ENCODE data around the gene CCNYL1.

CCNYL1 gene

DNA sequence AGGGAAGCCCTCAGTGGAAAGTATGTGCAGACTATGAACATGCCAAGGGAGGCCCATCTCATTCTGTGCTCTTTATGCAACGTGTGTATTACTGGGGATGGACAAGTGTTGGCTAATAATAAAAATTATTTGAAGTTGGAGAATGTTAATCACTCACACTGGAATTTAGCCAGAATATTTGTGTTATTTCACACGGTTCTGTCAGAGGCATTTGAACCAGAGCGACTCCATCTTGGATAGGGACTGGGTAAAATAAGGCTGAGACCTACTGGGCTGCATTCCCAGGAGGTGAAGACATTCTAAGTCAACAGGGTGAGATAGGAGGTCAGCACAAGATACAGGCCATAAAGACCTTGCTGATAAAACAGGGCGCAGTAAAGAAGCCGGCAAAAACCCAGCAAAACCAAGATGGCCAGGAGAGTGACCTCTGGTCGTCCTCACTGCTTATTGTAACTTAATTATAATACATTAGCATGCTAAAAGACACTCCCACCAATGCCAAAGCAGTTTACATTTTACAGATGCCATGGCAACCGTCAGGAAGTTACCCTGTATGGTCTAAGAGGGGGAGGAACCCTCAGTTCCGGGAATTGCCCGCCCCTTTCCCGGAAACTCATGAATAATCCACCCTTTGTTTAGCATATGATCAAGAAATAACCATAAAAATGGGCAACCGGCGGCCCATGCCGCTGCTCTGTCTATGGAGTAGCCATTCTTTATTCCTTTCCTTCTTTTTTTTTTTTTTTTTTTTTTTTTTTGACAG lies 60.8 kb downstream of the CCNYL1 start:
- peaks cover 8% of the 10 kb centered on the region for H3K36me3 ChIP-seq (ENCODE audit: control insufficient read depth, insufficient read depth, low read length)
- H3K4me1 ChIP-seq (ENCODE audit: control insufficient read depth, insufficient read depth, low read length), result peaks cover 36% of the 10 kb centered on the region
- H3K27me3 ChIP-seq (ENCODE audit: control insufficient read depth, insufficient read depth, low read length), result no peaks in the 10 kb centered on the region

DNA sequence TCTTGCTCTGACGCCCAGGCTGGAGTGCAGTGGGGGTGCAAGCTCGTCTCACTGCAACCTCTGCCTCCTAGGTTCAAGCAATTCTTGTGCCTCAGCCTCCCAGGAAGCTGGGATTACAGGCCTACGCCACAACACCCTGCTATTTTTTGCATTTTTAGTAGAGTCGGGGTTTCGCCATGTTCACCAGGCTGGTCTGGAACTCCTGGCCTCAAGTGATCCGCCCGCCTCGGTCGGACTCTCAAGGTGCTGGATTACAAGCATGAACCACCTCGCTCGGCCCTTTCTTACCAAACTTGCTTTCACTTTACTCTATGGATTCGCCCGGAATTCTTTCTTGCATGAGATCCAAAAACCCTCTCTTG lies 61.4 kb downstream of the CCNYL1 start:
- Histone ChIP-seq H3K9ac (ENCODE audit: low read length) (no peak overlapping the region), H3K9me3 (ENCODE audit: control insufficient read depth, low read length) (no peaks in the 10 kb centered on the region), H3K27me3 (ENCODE audit: control insufficient read depth, insufficient read depth, low read length) (no peaks in the 10 kb centered on the region), H3K36me3 (ENCODE audit: control insufficient read depth, insufficient read depth, low read length) (peaks cover 3% of the 10 kb centered on the region), H3K4me1 (ENCODE audit: control insufficient read depth, insufficient read depth, low read length) (peaks cover 32% of the 10 kb centered on the region), H3K4me3 (ENCODE audit: low read length) (no peak overlapping the region)

More for the DNA sequence above, 60.8 kb downstream of the CCNYL1 start:
- Histone ChIP-seq H3K4me3 (ENCODE audit: low read length) (no peak overlapping the region), H3K9ac (ENCODE audit: low read length) (no peak overlapping the region), H3K9me3 (ENCODE audit: control insufficient read depth, low read length) (no peaks in the 10 kb centered on the region)

DNA sequence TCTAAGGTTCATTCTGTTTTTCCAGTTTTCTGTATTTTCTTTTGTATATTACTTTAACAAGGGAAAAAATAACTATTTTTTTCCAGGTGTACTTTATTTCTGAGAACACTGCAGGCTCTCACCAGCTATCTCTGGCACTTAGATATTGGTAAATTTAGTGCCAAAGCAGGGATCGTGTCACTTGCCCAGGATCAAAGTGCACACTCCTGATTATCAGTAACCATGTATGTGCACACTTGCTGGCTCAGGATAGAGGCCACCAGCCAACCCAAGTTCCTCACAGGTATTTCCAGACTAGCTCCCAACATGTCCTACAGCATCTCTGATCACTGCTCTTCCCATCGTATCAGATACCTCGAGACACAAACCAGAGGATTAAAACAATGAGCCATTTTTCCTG lies 64.0 kb downstream of the CCNYL1 start:
- H3K27me3 ChIP-seq (ENCODE audit: control insufficient read depth, insufficient read depth, low read length), result no peaks in the 10 kb centered on the region
- peaks cover 40% of the 10 kb centered on the region for H3K4me1 ChIP-seq (ENCODE audit: control insufficient read depth, insufficient read depth, low read length)

DNA sequence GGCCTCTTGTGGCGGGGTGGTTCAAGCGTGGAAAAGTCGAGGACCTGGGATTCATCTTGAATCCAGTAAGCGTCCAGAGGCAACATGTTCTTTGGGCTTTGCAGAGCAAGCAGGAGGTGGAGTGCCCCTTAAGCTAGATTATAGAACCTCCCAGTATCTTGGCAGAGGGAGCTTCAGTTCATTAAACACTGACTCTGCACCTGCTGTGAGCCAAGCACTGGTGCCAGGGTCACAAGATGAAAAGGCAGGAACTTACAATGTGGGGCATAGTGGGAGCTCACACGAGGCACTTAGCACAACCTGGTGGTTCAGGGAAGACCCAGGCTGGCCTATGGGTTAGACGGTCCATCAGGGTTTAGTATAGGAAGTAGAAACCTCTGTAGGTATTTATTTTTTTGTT lies 65.7 kb downstream of the CCNYL1 start:
- Histone ChIP-seq H3K9me3 (ENCODE audit: control insufficient read depth, low read length) (no peaks in the 10 kb centered on the region), H3K4me3 (ENCODE audit: low read length) (no peak overlapping the region), H3K36me3 (ENCODE audit: control insufficient read depth, insufficient read depth, low read length) (no peaks in the 10 kb centered on the region), H3K9ac (ENCODE audit: low read length) (no peak overlapping the region), H3K4me1 (ENCODE audit: control insufficient read depth, insufficient read depth, low read length) (peaks cover 40% of the 10 kb centered on the region), H3K27me3 (ENCODE audit: control insufficient read depth, insufficient read depth, low read length) (no peaks in the 10 kb centered on the region)

More for the DNA sequence above, 64.0 kb downstream of the CCNYL1 start:
- Histone ChIP-seq H3K9ac (ENCODE audit: low read length) (no peak overlapping the region), H3K9me3 (ENCODE audit: control insufficient read depth, low read length) (no peaks in the 10 kb centered on the region), H3K36me3 (ENCODE audit: control insufficient read depth, insufficient read depth, low read length) (no peaks in the 10 kb centered on the region), H3K4me3 (ENCODE audit: low read length) (no peak overlapping the region)

GRCh38 chr2:207778298-207778882 lies 67.0 kb downstream of the CCNYL1 start:
- H3K9me3 ChIP-seq (ENCODE audit: control insufficient read depth, low read length), result no peaks in the 10 kb centered on the region
- H3K27me3 ChIP-seq (ENCODE audit: control insufficient read depth, insufficient read depth, low read length), result no peaks in the 10 kb centered on the region
- peaks cover 52% of the 10 kb centered on the region for H3K4me1 ChIP-seq (ENCODE audit: control insufficient read depth, insufficient read depth, low read length)
- no peaks in the 10 kb centered on the region for H3K36me3 ChIP-seq (ENCODE audit: control insufficient read depth, insufficient read depth, low read length)
- peak overlapping the region; percentile 22 for H3K9ac ChIP-seq (ENCODE audit: low read length)
- no peak overlapping the region for H3K4me3 ChIP-seq (ENCODE audit: low read length)

DNA sequence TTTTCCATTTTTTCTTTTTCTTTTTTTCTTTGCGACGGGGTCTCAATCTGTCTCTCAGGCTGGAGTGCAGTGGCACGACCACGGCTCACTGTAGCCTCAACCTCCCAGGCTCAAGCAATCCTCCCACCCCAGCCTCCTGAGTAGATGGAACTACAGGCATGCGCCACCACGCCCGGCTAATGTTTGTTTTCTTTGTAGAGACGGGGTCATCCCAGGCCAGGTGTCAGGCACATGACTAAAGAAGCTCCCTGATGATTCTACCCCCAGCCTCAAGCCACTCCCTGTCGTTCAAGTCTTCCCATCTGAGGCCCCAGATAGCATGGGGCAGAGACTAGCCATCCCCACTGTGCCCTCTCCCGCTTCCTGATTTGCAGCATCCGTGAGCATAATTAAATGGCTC lies 68.1 kb downstream of the CCNYL1 start:
- Histone ChIP-seq H3K36me3 (ENCODE audit: control insufficient read depth, insufficient read depth, low read length) (no peaks in the 10 kb centered on the region), H3K4me1 (ENCODE audit: control insufficient read depth, insufficient read depth, low read length) (peaks cover 59% of the 10 kb centered on the region), H3K27me3 (ENCODE audit: control insufficient read depth, insufficient read depth, low read length) (no peaks in the 10 kb centered on the region), H3K4me3 (ENCODE audit: low read length) (no peak overlapping the region), H3K9me3 (ENCODE audit: control insufficient read depth, low read length) (no peaks in the 10 kb centered on the region), H3K9ac (ENCODE audit: low read length) (no peak overlapping the region)

- Histone ChIP-seq H3K36me3 (ENCODE audit: control insufficient read depth, insufficient read depth, low read length) (no peaks in the 10 kb centered on the region), H3K27me3 (ENCODE audit: control insufficient read depth, insufficient read depth, low read length) (no peaks in the 10 kb centered on the region), H3K9me3 (ENCODE audit: control insufficient read depth, low read length) (no peaks in the 10 kb centered on the region), H3K4me3 (ENCODE audit: low read length) (no peak overlapping the region), H3K4me1 (ENCODE audit: control insufficient read depth, insufficient read depth, low read length) (peaks cover 52% of the 10 kb centered on the region), H3K9ac (ENCODE audit: low read length) (peak overlapping the region; percentile 30)
Measured at GRCh38 chr2:207782238-207783030, 71.0 kb downstream of the CCNYL1 start.

DNA sequence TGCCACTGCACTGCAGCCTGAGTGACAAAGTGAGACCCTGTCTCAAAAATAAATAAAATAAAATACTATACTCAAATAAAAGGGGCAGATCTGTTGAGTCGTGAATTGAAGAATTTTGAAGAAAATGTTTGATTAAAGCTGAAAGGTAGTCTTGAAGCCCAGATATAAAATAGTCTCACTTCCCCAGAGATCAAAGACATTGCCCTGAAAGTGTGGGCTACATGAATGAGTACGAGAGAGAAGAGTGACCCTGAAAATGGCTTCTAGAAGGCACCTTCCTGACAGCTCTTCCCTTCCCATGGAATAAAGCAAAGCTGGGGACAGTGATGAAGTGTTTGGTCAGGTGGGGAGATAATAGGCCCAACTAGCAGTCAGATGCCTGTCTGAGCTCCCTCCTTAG lies 72.1 kb downstream of the CCNYL1 start:
- no peaks in the 10 kb centered on the region for H3K9me3 ChIP-seq (ENCODE audit: control insufficient read depth, low read length)
- no peak overlapping the region for H3K4me3 ChIP-seq (ENCODE audit: low read length)
- no peak overlapping the region for H3K9ac ChIP-seq (ENCODE audit: low read length)
- H3K36me3 ChIP-seq (ENCODE audit: control insufficient read depth, insufficient read depth, low read length), result no peaks in the 10 kb centered on the region
- H3K27me3 ChIP-seq (ENCODE audit: control insufficient read depth, insufficient read depth, low read length), result no peaks in the 10 kb centered on the region
- H3K4me1 ChIP-seq (ENCODE audit: control insufficient read depth, insufficient read depth, low read length), result peaks cover 49% of the 10 kb centered on the region

DNA sequence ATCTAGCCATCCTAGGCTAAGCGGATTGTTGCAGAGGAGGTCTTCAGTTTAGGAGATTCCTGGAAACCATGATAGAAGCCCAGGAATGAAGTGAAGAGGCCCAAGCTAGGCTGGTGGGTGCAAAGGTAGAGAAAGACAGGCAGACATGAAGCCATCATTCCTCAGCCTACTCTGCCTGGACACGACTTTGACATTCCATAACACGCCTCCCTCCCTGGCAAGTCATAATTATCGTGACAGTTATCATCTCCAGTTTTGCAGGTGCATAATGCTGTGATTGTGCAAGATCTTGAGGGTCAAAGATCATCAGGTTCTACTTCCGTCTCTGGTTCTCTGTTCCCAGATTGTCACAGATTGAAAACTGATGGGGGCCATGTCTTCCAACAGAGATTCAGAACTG lies 73.5 kb downstream of the CCNYL1 start:
- Histone ChIP-seq H3K9ac (ENCODE audit: low read length) (no peak overlapping the region), H3K4me1 (ENCODE audit: control insufficient read depth, insufficient read depth, low read length) (peaks cover 42% of the 10 kb centered on the region), H3K36me3 (ENCODE audit: control insufficient read depth, insufficient read depth, low read length) (no peaks in the 10 kb centered on the region), H3K27me3 (ENCODE audit: control insufficient read depth, insufficient read depth, low read length) (no peaks in the 10 kb centered on the region), H3K9me3 (ENCODE audit: control insufficient read depth, low read length) (no peaks in the 10 kb centered on the region), H3K4me3 (ENCODE audit: low read length) (no peak overlapping the region)

DNA sequence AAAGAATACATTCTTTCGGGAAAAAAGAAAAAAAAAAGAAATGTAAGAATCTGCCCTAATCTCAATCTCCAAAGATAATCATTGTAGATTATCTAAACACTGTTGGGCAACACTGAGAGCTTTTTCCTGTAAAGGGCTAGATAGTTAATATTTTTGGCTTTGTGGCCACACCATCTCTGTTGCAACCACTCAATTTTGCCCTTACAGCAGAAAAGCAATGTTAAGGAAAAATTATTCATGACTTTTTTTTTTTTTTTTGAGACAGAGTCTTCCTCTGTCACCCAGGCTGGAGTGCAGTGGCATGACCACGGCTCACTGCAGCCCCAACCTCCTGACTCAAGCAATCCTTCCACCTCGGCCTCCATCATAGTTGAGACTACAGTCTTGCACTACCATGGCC lies 75.6 kb downstream of the CCNYL1 start:
- Histone ChIP-seq H3K9ac (ENCODE audit: low read length) (no peak overlapping the region), H3K4me1 (ENCODE audit: control insufficient read depth, insufficient read depth, low read length) (peaks cover 46% of the 10 kb centered on the region), H3K4me3 (ENCODE audit: low read length) (no peak overlapping the region), H3K36me3 (ENCODE audit: control insufficient read depth, insufficient read depth, low read length) (no peaks in the 10 kb centered on the region), H3K9me3 (ENCODE audit: control insufficient read depth, low read length) (no peaks in the 10 kb centered on the region), H3K27me3 (ENCODE audit: control insufficient read depth, insufficient read depth, low read length) (no peaks in the 10 kb centered on the region)

DNA sequence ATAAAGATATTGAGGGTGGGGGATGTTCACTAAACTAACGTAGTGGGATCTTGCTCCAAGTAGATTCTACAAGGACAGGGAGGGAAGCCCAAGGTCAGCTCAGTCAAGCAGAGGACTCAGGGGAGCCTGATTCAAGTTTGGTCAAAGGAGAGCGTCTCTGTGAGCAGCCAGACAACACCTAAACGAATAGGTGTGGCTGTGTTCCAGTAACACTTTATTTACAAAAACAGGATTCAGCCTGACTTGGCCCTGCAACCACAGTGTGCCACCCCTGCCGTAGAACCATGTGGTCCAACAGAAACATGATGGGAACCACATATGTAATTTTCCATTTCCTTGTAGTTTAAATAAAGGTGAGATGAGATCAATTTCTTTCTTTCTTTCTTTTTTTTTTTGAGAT lies 76.4 kb downstream of the CCNYL1 start:
- no peak overlapping the region for H3K4me3 ChIP-seq (ENCODE audit: low read length)
- H3K9ac ChIP-seq (ENCODE audit: low read length), result no peak overlapping the region

GRCh38 chr2:207790898-207791297 lies 79.5 kb downstream of the CCNYL1 start:
- Histone ChIP-seq H3K4me3 (ENCODE audit: low read length) (no peak overlapping the region), H3K36me3 (ENCODE audit: control insufficient read depth, insufficient read depth, low read length) (no peaks in the 10 kb centered on the region), H3K27me3 (ENCODE audit: control insufficient read depth, insufficient read depth, low read length) (no peaks in the 10 kb centered on the region), H3K9me3 (ENCODE audit: control insufficient read depth, low read length) (no peaks in the 10 kb centered on the region), H3K9ac (ENCODE audit: low read length) (no peak overlapping the region), H3K4me1 (ENCODE audit: control insufficient read depth, insufficient read depth, low read length) (peaks cover 26% of the 10 kb centered on the region)

More for the DNA sequence above, 76.4 kb downstream of the CCNYL1 start:
- Histone ChIP-seq H3K9me3 (ENCODE audit: control insufficient read depth, low read length) (no peaks in the 10 kb centered on the region), H3K27me3 (ENCODE audit: control insufficient read depth, insufficient read depth, low read length) (no peaks in the 10 kb centered on the region), H3K36me3 (ENCODE audit: control insufficient read depth, insufficient read depth, low read length) (no peaks in the 10 kb centered on the region), H3K4me1 (ENCODE audit: control insufficient read depth, insufficient read depth, low read length) (peaks cover 44% of the 10 kb centered on the region)
